GM10248 (cell line): ENCODE results near the gene NPHP3.

Source experiments
- CTCF ChIA-PET: fragments of 300-600 bp; sonication (Branson Sonifier 250); formaldehyde crosslinking; extraction: SDS; loops from one replicate; lab custom pipeline; 2021; ENCODE audit warnings: antibody characterized with exemption; lab: Yijun Ruan, JAX
- POLR2A ChIA-PET: fragments of 350-650 bp; sonication (Branson Sonifier 250); formaldehyde crosslinking; extraction: SDS; loops from one replicate; lab custom pipeline; 2020; ENCODE audit warnings: antibody characterized with exemption; lab: Yijun Ruan, JAX
- DNase-seq: peaks from one replicate; pipeline ENCODE4 v3.0.0; 2012; ENCODE audit errors: extremely low spot score
- CTCF ChIP-seq: IDR thresholded peaks from 2 replicates; pipeline ENCODE4 v1.5.1; 2012; ENCODE audit warnings: mild to moderate bottlenecking, low read depth; ENCODE audit errors: extremely low read depth, missing control alignments, control extremely low read depth

NPHP3 gene

GRCh38 chr3:132659365-132660051 is 62.7 kb downstream of the NPHP3 start, which contains the start of gene ACAD11:
ACAD11 (minus strand) TSS chr3:132659809; CDS start chr3:132659751, 58 bp downstream.
- CTCF ChIA-PET: interaction anchor here (0.8 to 2.5 kb wide), 13 partner anchors 8 to 235 kb away, joined by 3 to 24 read pairs (median 4); no protein-coding TSS in a partner anchor
- TF ChIP-seq CTCF: peak; percentile 65

DNA sequence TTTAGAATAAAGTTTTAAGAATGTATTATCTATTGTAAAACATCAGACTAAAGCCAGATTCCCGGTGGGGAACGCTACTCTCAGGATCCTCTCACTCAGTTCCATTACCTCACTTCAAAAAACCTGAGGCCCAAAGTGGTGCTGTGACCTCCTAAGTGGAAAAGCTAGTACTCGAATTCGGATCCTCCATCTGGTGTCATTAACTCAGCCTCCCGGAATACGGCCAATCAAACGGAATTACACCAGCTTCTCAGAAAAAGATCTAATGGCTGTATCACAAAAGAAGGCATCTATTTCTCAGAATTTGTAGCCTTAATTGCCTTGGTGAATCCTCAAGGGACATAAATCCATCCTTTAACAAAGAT is 63.2 kb downstream of the NPHP3 start:
- DNase-seq: no peak
- no peak for TF ChIP-seq CTCF
- ChIA-PET CTCF (interaction anchor here (0.8 to 2.5 kb wide), 12 partner anchors 9 to 235 kb away, joined by 3 to 24 read pairs (median 4); no protein-coding TSS in a partner anchor), POLR2A (interaction anchor here (0.7 kb wide), 1 partner anchor 15 kb away, joined by 3 read pairs; no protein-coding TSS in a partner anchor)

More at GRCh38 chr3:132659365-132660051, 62.7 kb downstream of the NPHP3 start, which contains the start of gene ACAD11:
- POLR2A ChIA-PET: interaction anchor here (0.7 kb wide), 1 partner anchor 15 kb away, joined by 3 read pairs; no protein-coding TSS in a partner anchor
- DNase-seq: peak; percentile 66

GRCh38 chr3:132657869-132658747 is 64.1 kb downstream of the NPHP3 start:
- DNase-seq: no peak
- no peak for TF ChIP-seq CTCF
- ChIA-PET CTCF (interaction anchor here (0.9 to 2.5 kb wide), 7 partner anchors 12 to 234 kb away, joined by 3 to 24 read pairs (median 5); no protein-coding TSS in a partner anchor), POLR2A (no interaction called here)

DNA sequence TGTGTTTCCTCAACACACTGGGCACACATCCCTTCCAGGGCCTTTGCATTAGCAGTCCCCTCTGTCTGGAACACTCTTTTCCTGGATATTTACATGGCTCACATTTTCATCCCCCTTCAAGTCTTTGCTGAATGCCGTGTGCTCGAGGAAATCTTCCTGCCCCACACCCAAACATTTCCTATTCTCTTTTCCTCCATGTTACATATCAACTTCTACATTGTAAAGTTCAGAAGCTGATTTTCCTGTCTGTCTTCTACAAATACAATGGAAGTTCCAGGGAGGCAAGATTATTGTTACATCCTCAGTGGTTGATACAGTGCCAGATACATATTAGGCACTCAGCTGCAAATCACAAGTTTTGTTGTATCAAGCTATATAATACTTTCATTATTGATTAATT is 66.7 kb downstream of the NPHP3 start:
- TF ChIP-seq CTCF: no peak
- no peak for DNase-seq
- ChIA-PET POLR2A (no interaction called here), CTCF (no interaction called here)

DNA sequence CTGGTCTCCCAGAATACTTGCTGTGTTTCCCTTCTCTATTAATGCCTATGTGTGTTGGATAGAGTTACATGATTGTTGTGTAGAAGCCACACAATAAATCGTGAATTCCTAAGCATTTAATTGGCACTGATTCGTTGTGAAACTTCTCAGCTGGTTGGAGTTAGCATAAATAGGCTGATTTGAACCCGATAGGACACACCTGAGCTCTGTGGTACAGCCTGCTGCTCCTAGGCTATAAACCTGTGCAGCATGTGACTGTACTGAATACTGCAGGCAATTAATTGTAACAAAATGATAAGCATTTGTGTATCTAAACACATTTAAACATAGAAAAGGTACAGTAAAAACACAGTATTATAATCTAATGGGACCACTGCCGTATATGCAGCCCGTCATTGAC is 67.5 kb downstream of the NPHP3 start:
- POLR2A ChIA-PET: no interaction called here
- TF ChIP-seq CTCF: no peak
- CTCF ChIA-PET: interaction anchor here (0.8 to 3.8 kb wide), 4 partner anchors 11 to 119 kb away, joined by 3 to 29 read pairs (median 4); no protein-coding TSS in a partner anchor
- no peak for DNase-seq

GRCh38 chr3:132654190-132654589 is 68.0 kb downstream of the NPHP3 start:
- POLR2A ChIA-PET: no interaction called here
- CTCF ChIA-PET: interaction anchor here (0.8 to 3.8 kb wide), 4 partner anchors 11 to 118 kb away, joined by 3 to 29 read pairs (median 4); no protein-coding TSS in a partner anchor
- DNase-seq: no peak
- no peak for TF ChIP-seq CTCF
